Activated CD8-positive, alpha-beta T cell treated with anti-CD3 and anti-CD28 coated beads for 36 hours (primary cell): Measurements from ENCODE around the gene RNF157. TPM values are rescaled to one million over a fixed set of nuclear protein-coding genes. Genes with fewer than 3 reads are reported as not detected.
A peak's percentile ranks its signal among the peaks of the same experiment; 100 is the strongest.

Experiments
- ATAC-seq: fragments of 200-7000 bp; cut with Tn5 transposase; one replicate; pipeline ENCODE4 v1.10.0; 2021; ENCODE audit warnings: mild to moderate bottlenecking, moderate library complexity
- CTCF ChIA-PET: fragments of 350-600 bp; sonication (Branson Sonifier 250); formaldehyde crosslinking; loops from one replicate; lab custom pipeline; 2021; ENCODE audit warnings: antibody characterized with exemption; lab: Charles Lee
- POLR2A ChIA-PET: fragments of 350-600 bp; sonication (Branson Sonifier 250); formaldehyde crosslinking; loops from one replicate; lab custom pipeline; 2021; ENCODE audit warnings: antibody characterized with exemption; lab: Charles Lee
- DNase-seq: peaks from one replicate; pipeline ENCODE4 v3.0.0-alpha.2; 2020
- H3K27ac Mint-ChIP-seq: one replicate; pipeline ENCODE4 v1.8.0; 2021; ENCODE audit warnings: mild to moderate bottlenecking, mixed read lengths
- H3K27me3 Mint-ChIP-seq: one replicate; pipeline ENCODE4 v1.8.0; 2021; ENCODE audit warnings: mixed read lengths
- H3K36me3 Mint-ChIP-seq: one replicate; pipeline ENCODE4 v1.8.0; 2021; ENCODE audit warnings: low read depth, mixed read lengths
- H3K4me1 Mint-ChIP-seq: one replicate; pipeline ENCODE4 v1.8.0; 2021; ENCODE audit warnings: low read depth, mixed read lengths
- H3K4me3 Mint-ChIP-seq: one replicate; pipeline ENCODE4 v1.8.0; 2021; ENCODE audit warnings: mild to moderate bottlenecking, moderate library complexity, mixed read lengths
- H3K9me3 Mint-ChIP-seq: one replicate; pipeline ENCODE4 v1.8.0; 2021; ENCODE audit warnings: mixed read lengths
- CTCF ChIP-seq: fragments of 200-600 bp; IDR thresholded peaks from one replicate; pipeline ENCODE4 v1.8.0; 2022; ENCODE audit warnings: antibody characterized with exemption, mild to moderate bottlenecking
- intact Hi-C: fragments of 100-400 bp; cut with micrococcal nuclease; formaldehyde crosslinking; loops from one replicate; pipeline ENCODE4 v1.10.0; 2022
- total RNA-seq, 2 experiments: library from RNA; stranded (reverse); gene quantifications; one replicate each; pipeline ENCODE4 v1.2.3, GENCODE V29; 2021

The RNF157 gene
- total RNA-seq, 2 experiments from 2014 or later = 37.2 to 44.5 TPM

- DNase-seq (no peak), ATAC-seq (no peak)
- Mint-ChIP-seq H3K4me1 (peaks cover 10% of the 10 kb centered on the region), H3K4me3 (no peak overlapping the region), H3K9me3 (no peaks in the 10 kb centered on the region), H3K36me3 (no peaks in the 10 kb centered on the region), H3K27me3 (no peaks in the 10 kb centered on the region), H3K27ac (no peak overlapping the region)
- POLR2A ChIA-PET = interaction anchor here (1.0 to 7.8 kb wide), 5 partner anchors 14 to 160 kb away, joined by 3 to 83 read pairs (median 4); partner anchors contain the start of genes EXOC7 and UBALD2
- TF ChIP-seq CTCF = no peak
- intact Hi-C loops = loop anchor here (2.0 to 5.0 kb wide), 2 partner anchors 63 to 159 kb away; no protein-coding TSS in a partner anchor
- CTCF ChIA-PET = interaction anchor here (0.9 to 13.9 kb wide), 10 partner anchors 12 to 266 kb away, joined by 3 to 236 read pairs (median 8); no protein-coding TSS in a partner anchor
These were observed 120.6 kb downstream of the RNF157 start for GRCh38 chr17:76119409-76120371.

GRCh38 chr17:76115138-76115754 is 125.0 kb downstream of the RNF157 start:
- H3K4me3 Mint-ChIP-seq = no peak overlapping the region
- no peaks in the 10 kb centered on the region for H3K9me3 Mint-ChIP-seq
- no peak overlapping the region for H3K27ac Mint-ChIP-seq
- DNase-seq (no peak), ATAC-seq (no peak)
- CTCF ChIA-PET = interaction anchor here (0.7 to 2.8 kb wide), 5 partner anchors 101 to 312 kb away, joined by 3 to 23 read pairs (median 4); no protein-coding TSS in a partner anchor
- intact Hi-C loops = no loop called here
- TF ChIP-seq CTCF = no peak
- H3K27me3 Mint-ChIP-seq = no peaks in the 10 kb centered on the region
- H3K4me1 Mint-ChIP-seq = no peaks in the 10 kb centered on the region
- POLR2A ChIA-PET = interaction anchor here (1.7 kb wide), 1 partner anchor 11 kb away, joined by 6 read pairs; the partner anchor contains the start of gene EXOC7
- no peaks in the 10 kb centered on the region for H3K36me3 Mint-ChIP-seq

GRCh38 chr17:76111956-76112355 is 128.3 kb downstream of the RNF157 start:
- no peak for TF ChIP-seq CTCF
- ChIA-PET POLR2A (interaction anchor here (0.6 to 1.7 kb wide), 2 partner anchors 36 to 153 kb away, joined by 3 to 4 read pairs; no protein-coding TSS in a partner anchor), CTCF (interaction anchor here (0.8 to 2.6 kb wide), 8 partner anchors 10 to 287 kb away, joined by 3 to 12 read pairs (median 4); partner anchors contain the start of gene CDK3)
- Mint-ChIP-seq H3K27ac (no peak overlapping the region), H3K36me3 (no peaks in the 10 kb centered on the region), H3K4me3 (no peak overlapping the region), H3K9me3 (no peaks in the 10 kb centered on the region), H3K4me1 (no peaks in the 10 kb centered on the region), H3K27me3 (no peaks in the 10 kb centered on the region)
- ATAC-seq (no peak), DNase-seq (no peak)
- intact Hi-C loops = no loop called here

GRCh38 chr17:76107509-76107908 is 132.8 kb downstream of the RNF157 start:
- CTCF ChIA-PET = interaction anchor here (1.0 to 4.2 kb wide), 6 partner anchors 11 to 202 kb away, joined by 3 to 17 read pairs (median 6); no protein-coding TSS in a partner anchor
- no peaks in the 10 kb centered on the region for H3K36me3 Mint-ChIP-seq
- POLR2A ChIA-PET = no interaction called here
- H3K4me3 Mint-ChIP-seq = no peak overlapping the region
- intact Hi-C loops = no loop called here
- H3K27ac Mint-ChIP-seq = no peak overlapping the region
- peaks cover 9% of the 10 kb centered on the region for H3K4me1 Mint-ChIP-seq
- peak; percentile 48 for TF ChIP-seq CTCF
- no peaks in the 10 kb centered on the region for H3K9me3 Mint-ChIP-seq
- no peaks in the 10 kb centered on the region for H3K27me3 Mint-ChIP-seq
- DNase-seq (no peak), ATAC-seq (no peak)
